Mucosa of stomach (tissue), 1 donor: ENCODE results near the gene TRDMT1.

Experiments
- H3K27me3 ChIP-seq: one replicate; pipeline ENCODE4 v1.7.0; 2013; ENCODE audit warnings: mild to moderate bottlenecking, low read length; ENCODE audit not compliant: control insufficient read depth, insufficient read depth
- H3K36me3 ChIP-seq: one replicate; pipeline ENCODE4 v1.7.0; 2013; ENCODE audit warnings: low read length; ENCODE audit not compliant: control insufficient read depth, insufficient read depth
- H3K4me1 ChIP-seq: one replicate; pipeline ENCODE4 v1.7.0; 2013; ENCODE audit warnings: mild to moderate bottlenecking, low read length; ENCODE audit not compliant: control insufficient read depth, insufficient read depth
- H3K4me3 ChIP-seq: one replicate; pipeline ENCODE4 v1.7.0; 2013; ENCODE audit warnings: low read length
- H3K9ac ChIP-seq: one replicate; pipeline ENCODE4 v1.7.0; 2013; ENCODE audit warnings: mild to moderate bottlenecking, low read length, moderate library complexity
- H3K9me3 ChIP-seq: one replicate; pipeline ENCODE4 v1.7.0; 2013; ENCODE audit warnings: mild to moderate bottlenecking, low read length, moderate library complexity; ENCODE audit not compliant: control insufficient read depth
- donor health status: Pancreatic carcinoma.

The TRDMT1 gene

GRCh38 chr10:17214971-17215781 is 13.7 kb upstream of the TRDMT1 start:
- Histone ChIP-seq H3K4me3 (no peak overlapping the region), H3K27me3 (no peaks in the 10 kb centered on the region), H3K4me1 (no peaks in the 10 kb centered on the region)

GRCh38 chr10:17214526-17214925 is 13.1 kb upstream of the TRDMT1 start:
- H3K27me3 ChIP-seq: no peaks in the 10 kb centered on the region
- H3K9me3 ChIP-seq: no peaks in the 10 kb centered on the region
- H3K36me3 ChIP-seq: no peaks in the 10 kb centered on the region
- no peak overlapping the region for H3K4me3 ChIP-seq
- H3K4me1 ChIP-seq: no peaks in the 10 kb centered on the region
- H3K9ac ChIP-seq: no peak overlapping the region

More at GRCh38 chr10:17214971-17215781, 13.7 kb upstream of the TRDMT1 start:
- Histone ChIP-seq H3K9ac (no peak overlapping the region), H3K36me3 (no peaks in the 10 kb centered on the region), H3K9me3 (no peaks in the 10 kb centered on the region)

DNA sequence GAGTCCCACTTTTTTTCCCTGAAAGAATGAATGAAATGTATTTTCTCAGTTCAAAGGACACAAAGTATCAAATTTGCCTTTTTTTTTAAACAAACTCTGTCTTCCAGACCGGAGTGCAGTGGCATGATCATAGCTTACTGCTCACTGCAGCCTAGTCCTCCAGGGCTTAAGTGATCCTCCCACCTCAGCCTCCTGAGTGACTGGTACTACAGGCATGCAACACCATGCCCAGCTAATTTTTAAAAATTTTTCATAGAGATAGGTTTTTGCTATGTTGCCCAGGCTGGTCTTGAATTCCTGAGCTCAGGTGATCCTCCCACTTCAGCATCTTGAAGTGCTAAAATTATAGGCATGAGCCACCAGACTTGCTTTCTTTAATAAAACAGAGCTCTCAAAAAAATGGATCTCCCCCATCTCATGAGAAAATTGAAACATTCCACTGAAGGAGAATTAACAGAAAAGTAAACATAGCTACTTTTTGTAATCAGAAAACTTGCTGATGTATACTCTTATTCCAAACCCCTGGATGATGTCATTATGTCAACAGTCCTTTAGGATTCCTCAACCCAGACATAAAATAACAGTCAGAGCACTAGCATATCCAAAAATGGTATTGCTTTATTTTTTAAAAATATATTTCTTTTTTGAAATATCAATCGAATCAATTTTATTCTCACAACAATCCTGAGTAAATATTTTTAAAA is 12.3 kb upstream of the TRDMT1 start:
- Histone ChIP-seq H3K4me3 (no peak overlapping the region), H3K9ac (no peak overlapping the region), H3K27me3 (no peaks in the 10 kb centered on the region), H3K36me3 (no peaks in the 10 kb centered on the region), H3K9me3 (no peaks in the 10 kb centered on the region), H3K4me1 (no peaks in the 10 kb centered on the region)

GRCh38 chr10:17212802-17213221 is 11.3 kb upstream of the TRDMT1 start:
- no peak overlapping the region for H3K9ac ChIP-seq
- no peaks in the 10 kb centered on the region for H3K27me3 ChIP-seq
- no peaks in the 10 kb centered on the region for H3K9me3 ChIP-seq
- H3K4me3 ChIP-seq: no peak overlapping the region
- no peaks in the 10 kb centered on the region for H3K4me1 ChIP-seq
- H3K36me3 ChIP-seq: no peaks in the 10 kb centered on the region

DNA sequence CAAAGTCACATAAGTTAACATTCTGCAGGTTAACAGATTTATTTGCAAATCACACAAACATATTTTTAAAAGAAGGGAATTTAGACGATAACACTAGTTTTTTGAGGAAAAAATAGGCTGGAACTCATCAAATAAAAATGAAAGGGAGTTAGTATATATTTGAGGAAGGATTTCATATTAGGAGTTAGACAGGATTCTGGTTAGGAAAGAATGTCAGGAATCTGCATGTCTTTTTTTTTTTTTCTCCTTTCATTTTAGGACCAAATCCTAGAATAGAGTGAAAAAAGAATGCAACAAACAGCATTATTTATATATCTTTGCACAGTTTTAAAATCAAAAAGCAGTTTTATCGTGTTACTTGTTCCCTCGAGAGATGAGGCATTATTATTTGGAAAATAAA is 8.9 kb upstream of the TRDMT1 start:
- Histone ChIP-seq H3K4me1 (no peaks in the 10 kb centered on the region), H3K27me3 (no peaks in the 10 kb centered on the region), H3K9ac (no peak overlapping the region), H3K4me3 (no peak overlapping the region), H3K36me3 (no peaks in the 10 kb centered on the region), H3K9me3 (no peaks in the 10 kb centered on the region)

DNA sequence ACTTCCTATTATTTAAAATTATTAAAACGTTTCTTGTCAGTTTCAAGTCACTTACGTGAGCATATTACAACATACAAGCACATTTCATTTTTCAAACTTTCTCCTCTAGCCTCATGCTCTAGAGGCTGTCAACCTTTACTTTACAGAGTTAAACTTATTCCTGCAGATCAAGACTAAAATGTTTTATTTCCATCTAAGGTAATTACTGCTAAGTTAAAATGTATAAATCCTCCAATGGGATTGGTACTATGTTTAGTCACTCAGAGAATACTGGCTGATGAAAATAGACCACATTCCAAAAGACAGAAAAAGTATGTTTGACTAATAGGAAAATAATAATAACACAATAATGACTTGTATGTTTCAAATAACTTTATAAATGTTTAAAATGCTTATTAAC is 8.4 kb upstream of the TRDMT1 start:
- Histone ChIP-seq H3K9ac (no peak overlapping the region), H3K9me3 (no peaks in the 10 kb centered on the region), H3K4me1 (no peaks in the 10 kb centered on the region)

GRCh38 chr10:17209302-17209701 is 7.8 kb upstream of the TRDMT1 start:
- Histone ChIP-seq H3K9me3 (no peaks in the 10 kb centered on the region), H3K4me1 (no peaks in the 10 kb centered on the region), H3K36me3 (no peaks in the 10 kb centered on the region), H3K9ac (no peak overlapping the region), H3K27me3 (no peaks in the 10 kb centered on the region), H3K4me3 (no peak overlapping the region)

More for the DNA sequence above, 8.4 kb upstream of the TRDMT1 start:
- no peaks in the 10 kb centered on the region for H3K27me3 ChIP-seq
- H3K4me3 ChIP-seq: no peak overlapping the region
- H3K36me3 ChIP-seq: no peaks in the 10 kb centered on the region

- no peaks in the 10 kb centered on the region for H3K27me3 ChIP-seq
- no peak overlapping the region for H3K4me3 ChIP-seq
- no peaks in the 10 kb centered on the region for H3K4me1 ChIP-seq
- H3K9ac ChIP-seq: no peak overlapping the region
- H3K36me3 ChIP-seq: no peaks in the 10 kb centered on the region
- no peaks in the 10 kb centered on the region for H3K9me3 ChIP-seq
Observed at GRCh38 chr10:17208476-17208875, 7.0 kb upstream of the TRDMT1 start.

DNA sequence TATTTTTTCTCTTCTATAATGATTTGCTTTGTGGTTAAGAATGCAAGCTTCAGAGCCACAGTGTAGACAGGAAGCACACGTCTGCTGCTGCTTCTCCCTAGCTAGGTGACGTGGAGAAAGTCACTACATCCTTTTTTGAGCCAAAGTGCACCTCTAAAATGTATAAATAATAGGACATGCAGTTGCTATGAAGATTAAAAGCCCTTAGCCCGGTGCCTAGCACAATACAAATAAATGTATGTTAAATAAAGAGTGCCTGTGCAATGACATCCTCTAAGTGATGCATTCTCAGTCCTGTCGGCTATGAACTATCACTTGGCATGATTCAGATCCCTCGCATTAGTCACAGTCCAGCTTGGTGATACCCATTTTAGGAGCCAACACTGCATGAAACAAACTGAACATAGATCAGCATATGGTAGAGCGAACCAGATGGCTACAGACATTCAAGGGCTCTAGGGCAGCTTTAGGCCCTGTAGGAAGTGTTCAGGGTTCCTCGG is 4.8 kb upstream of the TRDMT1 start:
- no peaks in the 10 kb centered on the region for H3K27me3 ChIP-seq
- H3K36me3 ChIP-seq: no peaks in the 10 kb centered on the region
- H3K9me3 ChIP-seq: no peaks in the 10 kb centered on the region
- no peak overlapping the region for H3K9ac ChIP-seq
- no peak overlapping the region for H3K4me3 ChIP-seq
- peaks cover 5% of the 10 kb centered on the region for H3K4me1 ChIP-seq

DNA sequence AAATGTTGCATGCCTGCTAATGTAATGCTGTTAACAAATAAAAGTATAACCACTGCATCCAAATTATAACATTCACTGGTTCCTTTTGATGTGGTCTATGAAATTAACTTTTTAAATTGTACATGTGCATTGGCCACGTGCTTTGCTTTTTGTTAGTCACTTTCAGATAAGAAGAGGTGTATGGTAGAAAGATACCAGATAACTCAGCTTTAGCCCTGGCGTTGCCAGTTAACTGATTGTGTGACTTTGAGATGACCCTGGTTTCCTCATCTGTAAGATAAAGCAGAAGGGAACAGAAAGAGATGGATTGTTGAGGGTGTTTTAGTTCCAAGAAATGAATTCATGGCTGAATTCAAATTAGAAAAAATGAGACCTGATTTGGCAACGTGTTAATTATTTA is 1.9 kb upstream of the TRDMT1 start:
- H3K27me3 ChIP-seq: no peaks in the 10 kb centered on the region
- no peaks in the 10 kb centered on the region for H3K36me3 ChIP-seq
- no peak overlapping the region for H3K4me3 ChIP-seq
- no peak overlapping the region for H3K9ac ChIP-seq
- H3K9me3 ChIP-seq: no peaks in the 10 kb centered on the region
- H3K4me1 ChIP-seq: peaks cover 5% of the 10 kb centered on the region

GRCh38 chr10:17202999-17203398 is 1.5 kb upstream of the TRDMT1 start:
- Histone ChIP-seq H3K36me3 (no peaks in the 10 kb centered on the region), H3K9me3 (no peaks in the 10 kb centered on the region), H3K27me3 (no peaks in the 10 kb centered on the region), H3K9ac (no peak overlapping the region), H3K4me3 (no peak overlapping the region), H3K4me1 (peaks cover 5% of the 10 kb centered on the region)

GRCh38 chr10:17202506-17202905 is 1.0 kb upstream of the TRDMT1 start:
- H3K4me3 ChIP-seq: no peak overlapping the region
- no peaks in the 10 kb centered on the region for H3K36me3 ChIP-seq
- peaks cover 5% of the 10 kb centered on the region for H3K4me1 ChIP-seq
- no peak overlapping the region for H3K9ac ChIP-seq
- H3K27me3 ChIP-seq: no peaks in the 10 kb centered on the region
- H3K9me3 ChIP-seq: no peaks in the 10 kb centered on the region
